ENCODE results near the gene METTL21C. TPM values are rescaled to one million over a fixed set of nuclear protein-coding genes. Genes with fewer than 3 reads are reported as not detected.

METTL21C gene
- total RNA-seq, 1 donor from 2014 or later, result not detected

- Mint-ChIP-seq H3K9me3 (ENCODE audit: unreplicated experiment) (no peaks in the 10 kb centered on the region), H3K27ac (ENCODE audit: unreplicated experiment) (peak overlapping the region; percentile 93), H3K27me3 (ENCODE audit: unreplicated experiment) (peaks cover 14% of the 10 kb centered on the region), H3K4me1 (ENCODE audit: unreplicated experiment) (peaks cover 52% of the 10 kb centered on the region), H3K4me3 (ENCODE audit: unreplicated experiment) (no peak overlapping the region), H3K36me3 (ENCODE audit: unreplicated experiment) (peaks cover 5% of the 10 kb centered on the region)
- no peak for DNase-seq (ENCODE audit: extremely low spot score, unreplicated experiment)
- TF ChIP-seq, protein P1, sequence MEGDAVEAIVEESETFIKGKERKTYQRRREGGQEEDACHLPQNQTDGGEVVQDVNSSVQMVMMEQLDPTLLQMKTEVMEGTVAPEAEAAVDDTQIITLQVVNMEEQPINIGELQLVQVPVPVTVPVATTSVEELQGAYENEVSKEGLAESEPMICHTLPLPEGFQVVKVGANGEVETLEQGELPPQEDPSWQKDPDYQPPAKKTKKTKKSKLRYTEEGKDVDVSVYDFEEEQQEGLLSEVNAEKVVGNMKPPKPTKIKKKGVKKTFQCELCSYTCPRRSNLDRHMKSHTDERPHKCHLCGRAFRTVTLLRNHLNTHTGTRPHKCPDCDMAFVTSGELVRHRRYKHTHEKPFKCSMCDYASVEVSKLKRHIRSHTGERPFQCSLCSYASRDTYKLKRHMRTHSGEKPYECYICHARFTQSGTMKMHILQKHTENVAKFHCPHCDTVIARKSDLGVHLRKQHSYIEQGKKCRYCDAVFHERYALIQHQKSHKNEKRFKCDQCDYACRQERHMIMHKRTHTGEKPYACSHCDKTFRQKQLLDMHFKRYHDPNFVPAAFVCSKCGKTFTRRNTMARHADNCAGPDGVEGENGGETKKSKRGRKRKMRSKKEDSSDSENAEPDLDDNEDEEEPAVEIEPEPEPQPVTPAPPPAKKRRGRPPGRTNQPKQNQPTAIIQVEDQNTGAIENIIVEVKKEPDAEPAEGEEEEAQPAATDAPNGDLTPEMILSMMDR (IDR thresholded peaks at IDR 0.05), result no peak
These were observed 4.7 kb upstream of the METTL21C start for GRCh38 chr13:102699504-102699903.

- H3K4me3 Mint-ChIP-seq (ENCODE audit: unreplicated experiment), result no peak overlapping the region
- no peaks in the 10 kb centered on the region for H3K9me3 Mint-ChIP-seq (ENCODE audit: unreplicated experiment)
- DNase-seq (ENCODE audit: extremely low spot score, unreplicated experiment), result no peak
- peaks cover 5% of the 10 kb centered on the region for H3K36me3 Mint-ChIP-seq (ENCODE audit: unreplicated experiment)
- TF ChIP-seq, protein P1 (IDR thresholded peaks at IDR 0.05), result no peak
- peaks cover 16% of the 10 kb centered on the region for H3K27me3 Mint-ChIP-seq (ENCODE audit: unreplicated experiment)
- H3K4me1 Mint-ChIP-seq (ENCODE audit: unreplicated experiment), result peaks cover 50% of the 10 kb centered on the region
- no peak overlapping the region for H3K27ac Mint-ChIP-seq (ENCODE audit: unreplicated experiment)
These were observed 3.8 kb upstream of the METTL21C start for GRCh38 chr13:102698649-102698980.

GRCh38 chr13:102697929-102698648, 3.2 kb upstream of the METTL21C start:
- TF ChIP-seq, protein P1 (IDR thresholded peaks at IDR 0.05), result no peak
- no peak overlapping the region for H3K4me3 Mint-ChIP-seq (ENCODE audit: unreplicated experiment)
- no peak for DNase-seq (ENCODE audit: extremely low spot score, unreplicated experiment)
- H3K27me3 Mint-ChIP-seq (ENCODE audit: unreplicated experiment), result peaks cover 16% of the 10 kb centered on the region
- H3K27ac Mint-ChIP-seq (ENCODE audit: unreplicated experiment), result no peak overlapping the region
- no peaks in the 10 kb centered on the region for H3K9me3 Mint-ChIP-seq (ENCODE audit: unreplicated experiment)
- H3K4me1 Mint-ChIP-seq (ENCODE audit: unreplicated experiment), result peaks cover 46% of the 10 kb centered on the region
- peaks cover 5% of the 10 kb centered on the region for H3K36me3 Mint-ChIP-seq (ENCODE audit: unreplicated experiment)

DNA sequence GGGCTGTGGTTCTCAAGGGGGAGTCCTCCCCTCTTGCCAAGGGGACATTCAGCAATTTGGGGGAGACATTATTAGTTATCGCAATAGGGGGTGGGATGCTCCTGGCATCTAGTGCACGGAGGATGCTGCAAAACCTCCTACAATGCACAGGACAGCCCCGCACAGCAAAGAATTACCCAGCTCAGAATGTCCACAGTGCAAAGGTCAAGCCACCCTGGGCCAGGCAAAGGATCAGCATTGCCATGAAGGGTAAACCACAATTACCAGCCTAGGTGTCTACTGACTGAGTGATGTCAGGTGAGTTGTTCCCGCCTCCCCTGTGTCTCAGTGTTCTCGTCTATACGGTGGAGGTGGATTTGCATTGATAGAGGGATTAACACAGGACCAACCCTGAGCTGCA, 2.4 kb upstream of the METTL21C start:
- Mint-ChIP-seq H3K36me3 (ENCODE audit: unreplicated experiment) (peaks cover 5% of the 10 kb centered on the region), H3K4me1 (ENCODE audit: unreplicated experiment) (peaks cover 41% of the 10 kb centered on the region), H3K27ac (ENCODE audit: unreplicated experiment) (no peak overlapping the region), H3K4me3 (ENCODE audit: unreplicated experiment) (no peak overlapping the region), H3K9me3 (ENCODE audit: unreplicated experiment) (no peaks in the 10 kb centered on the region), H3K27me3 (ENCODE audit: unreplicated experiment) (peaks cover 16% of the 10 kb centered on the region)
- DNase-seq (ENCODE audit: extremely low spot score, unreplicated experiment), result no peak
- TF ChIP-seq, protein P1 (IDR thresholded peaks at IDR 0.05), result no peak

GRCh38 chr13:102696465-102696864, 1.6 kb upstream of the METTL21C start:
- no peaks in the 10 kb centered on the region for H3K9me3 Mint-ChIP-seq (ENCODE audit: unreplicated experiment)
- H3K27me3 Mint-ChIP-seq (ENCODE audit: unreplicated experiment), result peaks cover 16% of the 10 kb centered on the region
- no peak for DNase-seq (ENCODE audit: extremely low spot score, unreplicated experiment)
- no peak overlapping the region for H3K4me3 Mint-ChIP-seq (ENCODE audit: unreplicated experiment)
- H3K4me1 Mint-ChIP-seq (ENCODE audit: unreplicated experiment), result peaks cover 36% of the 10 kb centered on the region
- H3K27ac Mint-ChIP-seq (ENCODE audit: unreplicated experiment), result no peak overlapping the region
- peaks cover 5% of the 10 kb centered on the region for H3K36me3 Mint-ChIP-seq (ENCODE audit: unreplicated experiment)
- TF ChIP-seq, protein P1 (IDR thresholded peaks at IDR 0.05), result no peak
